Cardiac septum (tissue), 1 donor: ENCODE data around the gene CYP4F12. TPM values are rescaled to one million over a fixed set of nuclear protein-coding genes. Genes with fewer than 3 reads are reported as not detected.
A peak's percentile ranks its signal among the peaks of the same experiment; 100 is the strongest.

ENCODE experiments used
- DNase-seq: peaks from one replicate; pipeline ENCODE4 v3.0.0-alpha.2; 2020; ENCODE audit warnings: low spot score
- intact Hi-C: fragments of 100-400 bp; cut with DNase I; formaldehyde crosslinking; loops from one replicate; pipeline ENCODE4 v1.14.0; 2022
- total RNA-seq: library from RNA; stranded (reverse); fragmentation: NEBNext Ultra II Directional; extraction: Animal tissue kit (Norgen Biotek cat#: 25700); gene quantifications from one replicate; pipeline ENCODE4 v1.2.1, GENCODE V29; 2021
- donor health status: DM: no; HTN: no; CAD: no.

CYP4F12 gene
- total RNA-seq, 1 donor from 2014 or later, result 1.9 TPM

GRCh38 chr19:15683411-15683810 lies 10.5 kb downstream of the CYP4F12 start:
- intact Hi-C loops, result no loop called here
- DNase-seq, result no peak

- DNase-seq, result no peak
- intact Hi-C loops, result no loop called here
These were observed 11.9 kb downstream of the CYP4F12 start for GRCh38 chr19:15684828-15685227.

- DNase-seq, result no peak
- intact Hi-C loops, result no loop called here
These were observed 23.8 kb downstream of the CYP4F12 start for GRCh38 chr19:15696654-15697194.

- intact Hi-C loops, result no loop called here
- no peak for DNase-seq
These were observed 29.1 kb downstream of the CYP4F12 start for GRCh38 chr19:15701757-15702533.

- intact Hi-C loops, result no loop called here
- DNase-seq, result peak; percentile 79
These were observed 29.6 kb downstream of the CYP4F12 start for GRCh38 chr19:15702534-15702930.

- DNase-seq, result no peak
- intact Hi-C loops, result no loop called here
These were observed 41.8 kb downstream of the CYP4F12 start for GRCh38 chr19:15714638-15715037.

- DNase-seq, result no peak
- intact Hi-C loops, result no loop called here
These were observed 42.8 kb downstream of the CYP4F12 start for GRCh38 chr19:15715642-15716041.

GRCh38 chr19:15717809-15718208 lies 44.9 kb downstream of the CYP4F12 start:
- DNase-seq, result no peak
- intact Hi-C loops, result no loop called here

GRCh38 chr19:15721268-15721667 lies 48.4 kb downstream of the CYP4F12 start:
- DNase-seq, result no peak
- intact Hi-C loops, result no loop called here

- no peak for DNase-seq
- intact Hi-C loops, result no loop called here
These were observed 50.1 kb downstream of the CYP4F12 start for GRCh38 chr19:15722956-15723355.

- DNase-seq, result no peak
These were observed 54.8 kb downstream of the CYP4F12 start, which contains the start of gene OR10H2 for GRCh38 chr19:15727724-15728123. OR10H2 (plus strand) TSS chr19:15728024; CDS start chr19:15728044, 20 bp downstream.

GRCh38 chr19:15730538-15730937 lies 57.7 kb downstream of the CYP4F12 start:
- intact Hi-C loops, result no loop called here
- DNase-seq, result no peak

More at GRCh38 chr19:15727724-15728123, 54.8 kb downstream of the CYP4F12 start, which contains the start of gene OR10H2:
- intact Hi-C loops, result no loop called here

- intact Hi-C loops, result no loop called here
- no peak for DNase-seq
These were observed 59.5 kb downstream of the CYP4F12 start for GRCh38 chr19:15732388-15732787.

GRCh38 chr19:15733895-15734294 lies 61.0 kb downstream of the CYP4F12 start:
- intact Hi-C loops, result no loop called here
- no peak for DNase-seq

- intact Hi-C loops, result no loop called here
- no peak for DNase-seq
These were observed 64.8 kb downstream of the CYP4F12 start, which contains the start of gene OR10H3 for GRCh38 chr19:15737722-15738121. OR10H3 (plus strand) TSS chr19:15737985; CDS start chr19:15741393, 3,408 bp downstream.

GRCh38 chr19:15740785-15741184 lies 67.9 kb downstream of the CYP4F12 start:
- DNase-seq, result no peak
- intact Hi-C loops, result no loop called here

Other genes starting within 250 kb of the CYP4F12 start
- gene WIZ, start 223.1 kb upstream of the CYP4F12 start, total RNA-seq, result 21.6 TPM
- gene RASAL3, start 208.5 kb upstream of the CYP4F12 start, total RNA-seq, result 1.7 TPM
- gene PGLYRP2, start 193.6 kb upstream of the CYP4F12 start, total RNA-seq, result not detected
- not detected for gene CYP4F22, start 164.6 kb upstream of the CYP4F12 start, total RNA-seq
- gene CYP4F8, start 57.9 kb upstream of the CYP4F12 start, total RNA-seq, result not detected
- gene CYP4F3, start 32.2 kb upstream of the CYP4F12 start, total RNA-seq, result 1.00 TPM
- not detected for gene OR10H2, start 54.9 kb downstream of the CYP4F12 start, total RNA-seq
- gene OR10H3, start 64.9 kb downstream of the CYP4F12 start, total RNA-seq, result not detected
- not detected for gene OR10H5, start 114.6 kb downstream of the CYP4F12 start, total RNA-seq
- gene OR10H1, start 142.6 kb downstream of the CYP4F12 start, total RNA-seq, result not detected
- not detected for gene CYP4F2, start 225.0 kb downstream of the CYP4F12 start, total RNA-seq